Natural killer cell (primary cell): ENCODE measurements around the gene NRXN3. TPM values are rescaled to one million over a fixed set of nuclear protein-coding genes. Genes with fewer than 3 reads are reported as not detected.

Experiments
- ATAC-seq, 3 donors: fragments of 150-1000 bp in 2 of 3; fragments of 200-7000 bp in 1 of 3; cut with Tn5 transposase; 1 replicate in 1 of 3; 2 replicates in 2 of 3; pipeline ENCODE4 v1.10.0; 2021; ENCODE audit warnings: mild to moderate bottlenecking in 2 of 3, moderate library complexity in 2 of 3
- DNase-seq, 2 donors: peaks; one replicate each; pipeline versions ENCODE4 v3.0.0 to v3.0.0-alpha.2; 2013 to 2021; ENCODE audit warnings: mixed read lengths in 1 of 2
- H3K27ac ChIP-seq: one replicate; pipeline ENCODE4 v1.5.1; 2013; ENCODE audit warnings: mild to moderate bottlenecking, low read length
- H3K27me3 ChIP-seq: one replicate; pipeline ENCODE4 v1.6.1; 2013; ENCODE audit warnings: low read length; ENCODE audit not compliant: control insufficient read depth, insufficient read depth
- H3K36me3 ChIP-seq: one replicate; pipeline ENCODE4 v1.6.1; 2013; ENCODE audit warnings: low read length; ENCODE audit not compliant: control insufficient read depth, insufficient read depth
- H3K4me1 ChIP-seq: one replicate; pipeline ENCODE4 v1.6.1; 2013; ENCODE audit warnings: low read length; ENCODE audit not compliant: control insufficient read depth, insufficient read depth
- H3K4me3 ChIP-seq: one replicate; pipeline ENCODE4 v1.5.1; 2013; ENCODE audit warnings: low read length
- H3K9me3 ChIP-seq: one replicate; pipeline ENCODE4 v1.6.1; 2013; ENCODE audit warnings: low read length; ENCODE audit not compliant: control insufficient read depth, insufficient read depth
- H3K27ac Mint-ChIP-seq, 2 donors: one replicate each; pipeline ENCODE4 v1.8.0; 2022; ENCODE audit warnings: mild to moderate bottlenecking in 2 of 2, mixed read lengths in 2 of 2, moderate library complexity in 1 of 2
- H3K27me3 Mint-ChIP-seq, 2 donors: one replicate each; pipeline ENCODE4 v1.8.0; 2022; ENCODE audit warnings: low read depth in 2 of 2, mixed read lengths in 2 of 2
- H3K36me3 Mint-ChIP-seq: one replicate; pipeline ENCODE4 v1.8.0; 2022; ENCODE audit warnings: mixed read lengths
- H3K4me1 Mint-ChIP-seq, 2 donors: one replicate each; pipeline ENCODE4 v1.8.0; 2022; ENCODE audit warnings: mixed read lengths in 2 of 2
- H3K4me3 Mint-ChIP-seq: one replicate; pipeline ENCODE4 v1.8.0; 2022; ENCODE audit warnings: mild to moderate bottlenecking, moderate library complexity, mixed read lengths
- H3K9me3 Mint-ChIP-seq, 2 donors: one replicate each; pipeline ENCODE4 v1.8.0; 2022; ENCODE audit warnings: mixed read lengths in 2 of 2
- CTCF ChIP-seq: fragments of 200-600 bp; IDR thresholded peaks from one replicate; pipeline ENCODE4 v1.8.0; 2022; ENCODE audit warnings: antibody characterized with exemption
- WGBS: methylation state at CpG from one replicate; pipeline ENCODE4 v1.1.7; 2013; ENCODE audit warnings: missing lambda C conversion rate; ENCODE audit not compliant: insufficient coverage; 5-methylcytosine and 5-hydroxymethylcytosine counted together
- intact Hi-C: fragments of 100-400 bp; cut with micrococcal nuclease; formaldehyde crosslinking; loops from one replicate; pipeline ENCODE4 v1.14.2; 2022
- total RNA-seq, 4 donors: library from RNA; stranded (reverse); fragments of 120-200 nt in 1 of 4; gene quantifications; one replicate each; pipeline versions ENCODE4 v1.2.3 to v1.2.4, GENCODE V29; 2013 to 2022

NRXN3 gene
- total RNA-seq, 3 donors from 2014 or later (not counting 1 experiment from before 2014, with no cell fraction given) = not detected

- Histone ChIP-seq H3K27me3 (no peaks in the 10 kb centered on the region), H3K9me3 (no peaks in the 10 kb centered on the region), H3K4me3 (no peak overlapping the region), H3K36me3 (no peaks in the 10 kb centered on the region), H3K27ac (no peak overlapping the region), H3K4me1 (no peaks in the 10 kb centered on the region)
- DNase-seq = no peak
- H3K4me3 Mint-ChIP-seq = no peak overlapping the region
- no peak overlapping the region for H3K27ac Mint-ChIP-seq
- no peak for ATAC-seq
- H3K4me1 Mint-ChIP-seq = no peaks in the 10 kb centered on the region
- no peak for TF ChIP-seq CTCF
- no peaks in the 10 kb centered on the region for H3K36me3 Mint-ChIP-seq
- peaks cover 0 to 4% of the 10 kb centered on the region in 2 donors for H3K27me3 Mint-ChIP-seq
- no peaks in the 10 kb centered on the region for H3K9me3 Mint-ChIP-seq
- intact Hi-C loops = no loop called here
- WGBS = 75% methylated on average over 1 of the region's 2 CpGs
Measured at GRCh38 chr14:78700236-78700635, 530.1 kb downstream of the NRXN3 start.

- no peak overlapping the region for H3K27ac Mint-ChIP-seq
- Histone ChIP-seq H3K4me3 (no peak overlapping the region), H3K36me3 (no peaks in the 10 kb centered on the region), H3K27ac (no peak overlapping the region), H3K27me3 (no peaks in the 10 kb centered on the region), H3K4me1 (no peaks in the 10 kb centered on the region), H3K9me3 (no peaks in the 10 kb centered on the region)
- 67% methylated on average over 5 of the region's 5 CpGs for WGBS
- peaks cover 0 to 4% of the 10 kb centered on the region in 2 donors for H3K27me3 Mint-ChIP-seq
- no peak for ATAC-seq
- no peak for TF ChIP-seq CTCF
- intact Hi-C loops = no loop called here
- DNase-seq = no peak
- no peaks in the 10 kb centered on the region for H3K4me1 Mint-ChIP-seq
- H3K36me3 Mint-ChIP-seq = no peaks in the 10 kb centered on the region
- H3K4me3 Mint-ChIP-seq = no peak overlapping the region
- peaks cover 0 to 2% of the 10 kb centered on the region in 2 donors for H3K9me3 Mint-ChIP-seq
Measured at GRCh38 chr14:78701246-78701645, 531.1 kb downstream of the NRXN3 start.

- Histone ChIP-seq H3K27me3 (no peaks in the 10 kb centered on the region), H3K4me1 (no peaks in the 10 kb centered on the region), H3K27ac (no peak overlapping the region), H3K9me3 (no peaks in the 10 kb centered on the region), H3K4me3 (no peak overlapping the region), H3K36me3 (no peaks in the 10 kb centered on the region)
- H3K27ac Mint-ChIP-seq = no peak overlapping the region
- TF ChIP-seq CTCF = no peak
- intact Hi-C loops = no loop called here
- no peaks in the 10 kb centered on the region for H3K27me3 Mint-ChIP-seq
- no peaks in the 10 kb centered on the region for H3K4me1 Mint-ChIP-seq
- DNase-seq (no peak), ATAC-seq (no peak)
- 74% methylated on average over 4 of the region's 4 CpGs for WGBS
- no peaks in the 10 kb centered on the region for H3K36me3 Mint-ChIP-seq
- H3K9me3 Mint-ChIP-seq = peaks cover 3 to 5% of the 10 kb centered on the region in 2 donors
- H3K4me3 Mint-ChIP-seq = no peak overlapping the region
Measured at GRCh38 chr14:78704965-78705364, 534.8 kb downstream of the NRXN3 start.

GRCh38 chr14:78705989-78706388, 535.8 kb downstream of the NRXN3 start:
- no peaks in the 10 kb centered on the region for H3K9me3 ChIP-seq
- DNase-seq (no peak), ATAC-seq (no peak)
- intact Hi-C loops = no loop called here
- no peak overlapping the region for H3K27ac ChIP-seq
- no peak for TF ChIP-seq CTCF
- H3K27me3 Mint-ChIP-seq = no peaks in the 10 kb centered on the region
- peaks cover 3 to 5% of the 10 kb centered on the region in 2 donors for H3K9me3 Mint-ChIP-seq
- H3K27me3 ChIP-seq = no peaks in the 10 kb centered on the region
- H3K4me3 Mint-ChIP-seq = no peak overlapping the region
- H3K4me1 ChIP-seq = no peaks in the 10 kb centered on the region
- H3K36me3 Mint-ChIP-seq = no peaks in the 10 kb centered on the region
- H3K36me3 ChIP-seq = no peaks in the 10 kb centered on the region
- H3K4me1 Mint-ChIP-seq = no peaks in the 10 kb centered on the region
- H3K27ac Mint-ChIP-seq = no peak overlapping the region
- H3K4me3 ChIP-seq = no peak overlapping the region
